Activated CD8-positive, alpha-beta memory T cell treated with anti-CD3 and anti-CD28 coated beads, Interleukin-2, amount 50 U/mL, for 1 hour (primary cell): ENCODE measurements around the gene ADAMTS2.

Source experiments
- DNase-seq: peaks from one replicate; pipeline ENCODE4 v3.0.0-alpha.2; 2020; ENCODE audit errors: extremely low read depth

Gene ADAMTS2

GRCh38 chr5:179232091-179232735 lies 113.0 kb downstream of the ADAMTS2 start:
- DNase-seq = no peak

DNA sequence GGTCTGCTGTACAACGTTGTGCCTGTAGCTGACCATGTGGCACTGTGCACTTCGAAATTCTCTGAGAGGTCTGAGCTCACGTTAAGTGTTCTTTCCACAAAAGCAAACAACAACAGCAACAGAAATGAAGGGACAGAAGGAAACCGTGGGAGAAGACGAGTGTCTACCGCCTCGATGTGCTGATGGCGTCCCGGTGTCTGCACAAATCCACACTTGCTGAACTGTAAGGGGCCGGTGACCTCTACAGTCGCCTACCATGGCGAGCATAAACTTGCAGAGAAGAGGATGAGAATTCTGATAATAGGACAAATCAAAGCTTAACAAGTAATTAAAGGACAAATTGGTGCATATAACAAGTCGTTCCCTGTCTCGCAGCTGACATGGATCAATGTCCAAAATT lies 114.0 kb downstream of the ADAMTS2 start:
- DNase-seq = no peak

DNA sequence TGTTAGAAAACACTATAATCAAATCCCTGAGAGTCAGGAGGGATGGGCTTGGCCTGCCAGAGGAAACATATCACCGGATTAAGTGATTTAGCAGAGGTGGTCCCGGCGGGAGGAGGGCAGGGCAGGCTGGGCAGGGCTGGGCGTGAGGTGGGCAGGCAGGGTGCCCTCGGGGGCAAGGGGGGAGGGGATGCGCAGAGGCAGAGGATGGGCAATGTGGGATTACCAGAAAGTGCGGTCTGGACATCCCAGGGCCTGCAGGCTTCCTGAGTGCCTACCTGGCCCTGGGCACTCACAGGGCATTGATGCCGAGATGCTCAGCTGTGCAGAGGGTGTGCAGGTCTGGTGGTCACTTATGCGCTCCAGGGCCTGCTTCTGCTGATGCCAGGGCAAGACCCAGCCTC lies 115.2 kb downstream of the ADAMTS2 start:
- DNase-seq = no peak

DNA sequence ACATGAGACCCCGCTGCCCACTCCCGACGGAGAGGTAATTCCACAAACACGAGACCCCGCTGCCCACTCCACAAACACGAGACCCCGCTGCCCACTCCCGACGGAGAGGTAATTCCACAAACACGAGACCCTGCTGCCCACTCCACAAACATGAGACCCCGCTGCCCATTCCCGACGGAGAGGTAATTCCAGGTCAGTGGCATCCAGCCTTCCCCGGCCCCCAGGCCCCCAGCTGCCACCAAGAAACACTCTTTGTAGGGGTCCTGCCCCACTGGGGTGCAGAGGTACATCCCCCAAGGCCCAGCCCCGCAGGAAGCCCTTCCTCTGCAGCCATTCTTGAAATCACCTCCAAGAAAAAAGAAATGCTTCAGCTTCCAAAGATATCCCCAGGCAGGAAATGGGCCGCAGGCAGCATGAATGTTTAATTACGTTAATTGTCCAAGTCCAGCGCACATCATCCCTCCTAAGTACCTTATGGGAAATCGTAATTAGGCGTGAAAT lies 115.9 kb downstream of the ADAMTS2 start:
- DNase-seq = no peak

DNA sequence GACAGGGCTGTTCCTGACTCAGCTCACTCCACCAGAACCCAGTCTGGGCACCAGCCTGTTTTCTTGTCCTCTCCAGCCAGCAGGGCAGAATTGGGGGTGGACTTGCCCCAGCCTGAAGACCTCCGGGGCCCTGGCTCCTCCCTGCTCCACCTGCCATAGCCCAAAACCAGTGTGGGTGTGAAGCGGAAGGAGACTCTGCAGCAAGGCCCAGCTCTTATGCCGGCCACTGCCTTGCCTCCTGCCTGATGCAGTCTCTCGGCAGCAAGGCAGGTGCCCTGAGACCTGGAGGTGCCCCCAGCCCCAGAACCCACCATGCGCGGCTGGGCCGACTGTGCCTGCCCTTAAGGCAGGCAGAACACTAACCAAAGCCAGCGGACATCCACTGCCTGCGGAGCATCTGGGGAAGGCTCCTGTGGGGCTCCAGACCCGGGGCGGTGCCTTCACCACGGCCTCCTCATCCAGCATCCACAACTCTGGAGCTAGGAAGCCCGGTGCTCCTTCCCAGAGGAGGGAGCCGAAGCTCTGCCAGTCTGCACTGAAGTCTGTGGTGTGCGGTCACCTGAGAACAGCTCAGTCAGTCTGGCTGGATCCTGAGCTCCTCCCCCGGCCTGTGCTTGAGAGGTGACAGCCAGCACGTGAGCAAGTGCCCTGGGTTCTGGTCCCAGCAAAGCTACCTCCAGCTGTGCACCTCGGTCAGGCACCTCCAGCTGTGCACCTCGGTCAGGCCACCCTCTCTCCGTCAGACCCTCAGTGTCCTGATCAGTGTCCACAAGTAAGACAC lies 116.7 kb downstream of the ADAMTS2 start:
- no peak for DNase-seq

GRCh38 chr5:179227580-179228311 lies 117.5 kb downstream of the ADAMTS2 start:
- no peak for DNase-seq

DNA sequence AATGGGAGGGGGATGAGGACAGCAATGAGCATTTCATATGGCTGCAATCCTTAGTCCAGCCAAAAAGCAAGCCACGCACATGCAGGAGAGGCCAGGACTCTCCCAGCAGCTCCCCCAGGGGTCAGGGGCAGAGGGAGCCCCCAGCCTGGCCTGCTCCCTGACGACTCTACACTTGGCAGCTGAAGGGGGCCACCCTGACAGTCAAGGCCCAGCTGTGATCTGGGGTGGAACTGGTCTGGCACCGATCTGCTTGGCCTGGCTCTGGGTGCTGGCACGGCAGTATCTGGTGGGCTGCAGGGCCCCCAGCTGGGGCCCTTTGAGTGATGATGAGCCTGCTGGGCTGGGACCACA lies 118.1 kb downstream of the ADAMTS2 start:
- DNase-seq = no peak

DNA sequence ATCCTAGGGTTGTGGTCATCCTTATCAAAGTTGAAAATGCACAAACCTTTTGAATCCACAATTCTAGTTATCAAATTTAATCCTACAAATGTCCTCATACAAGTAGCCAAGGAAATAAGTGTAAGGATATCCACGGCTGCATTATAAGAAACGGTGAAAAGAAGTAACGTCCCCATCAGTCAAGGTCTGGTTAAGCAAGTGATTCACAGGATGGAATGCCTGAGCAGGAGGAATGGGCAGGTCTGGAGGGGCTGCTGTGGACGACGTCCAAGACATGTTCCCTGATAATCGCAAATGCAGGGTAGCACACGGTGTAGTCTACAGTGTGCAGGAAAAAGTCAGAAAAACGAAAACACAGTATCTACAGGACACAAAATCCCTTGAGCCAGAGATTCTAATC lies 118.6 kb downstream of the ADAMTS2 start:
- no peak for DNase-seq

- no peak for DNase-seq
Observed at GRCh38 chr5:179225387-179225786, 119.9 kb downstream of the ADAMTS2 start.

- no peak for DNase-seq
Observed at GRCh38 chr5:179224741-179225140, 120.5 kb downstream of the ADAMTS2 start.

DNA sequence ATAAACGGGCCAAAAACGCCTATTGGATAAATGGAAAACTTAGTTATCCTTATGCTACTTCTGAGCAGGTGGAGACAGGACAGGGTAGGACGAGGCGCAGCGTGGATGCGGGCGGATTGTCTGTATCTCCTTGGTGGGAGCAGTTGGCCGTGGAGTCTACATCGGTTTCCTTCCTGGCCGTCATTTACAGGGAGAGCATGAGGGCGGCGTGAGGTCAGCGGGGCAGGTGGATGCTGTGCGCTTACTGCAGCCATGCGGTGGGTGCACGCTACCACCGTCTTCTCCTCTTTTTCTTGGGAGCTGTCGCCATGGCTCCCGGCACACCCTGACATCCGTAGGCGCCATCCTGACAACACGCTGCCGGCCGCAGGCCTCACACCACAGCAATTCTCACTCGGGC lies 121.3 kb downstream of the ADAMTS2 start:
- DNase-seq = no peak

GRCh38 chr5:179223528-179223927 lies 121.7 kb downstream of the ADAMTS2 start:
- DNase-seq = no peak

DNA sequence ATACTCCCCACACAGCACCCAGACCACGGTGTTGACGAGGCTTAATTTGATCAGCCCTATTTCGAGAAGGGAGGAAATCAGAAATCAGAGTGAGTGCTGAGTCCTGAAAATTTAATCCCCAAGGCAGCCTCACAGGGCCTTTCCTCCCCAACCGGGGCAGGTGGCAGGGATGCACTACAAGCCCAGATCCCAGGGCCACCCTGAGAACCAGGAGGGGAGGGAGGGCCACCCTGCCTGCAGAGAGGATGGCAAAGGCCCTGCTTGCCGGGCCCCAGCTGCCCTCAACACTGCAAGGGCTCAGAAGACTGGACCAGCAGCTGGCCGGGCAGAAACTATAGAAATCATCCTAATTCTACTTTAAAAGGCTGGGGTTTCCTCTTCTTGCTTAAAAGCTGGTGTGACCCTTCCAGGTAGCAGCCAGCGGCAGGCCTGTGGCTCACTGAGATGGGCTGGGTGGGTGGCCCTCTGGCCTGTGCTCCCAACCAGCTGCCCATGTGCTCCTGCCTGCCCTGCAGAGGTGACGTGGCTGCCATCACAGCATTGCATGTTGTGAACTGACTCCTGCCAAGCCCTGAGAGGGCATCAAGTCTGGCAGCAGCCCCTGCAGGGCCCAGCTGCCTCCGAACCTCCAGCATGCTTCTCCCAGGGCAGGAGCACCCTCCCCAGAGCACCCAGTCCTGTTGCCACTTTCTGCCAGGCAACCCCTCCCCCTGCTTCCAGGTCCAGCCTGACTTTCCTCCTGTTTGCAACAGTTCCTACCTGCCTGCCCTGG lies 122.8 kb downstream of the ADAMTS2 start:
- no peak for DNase-seq

DNA sequence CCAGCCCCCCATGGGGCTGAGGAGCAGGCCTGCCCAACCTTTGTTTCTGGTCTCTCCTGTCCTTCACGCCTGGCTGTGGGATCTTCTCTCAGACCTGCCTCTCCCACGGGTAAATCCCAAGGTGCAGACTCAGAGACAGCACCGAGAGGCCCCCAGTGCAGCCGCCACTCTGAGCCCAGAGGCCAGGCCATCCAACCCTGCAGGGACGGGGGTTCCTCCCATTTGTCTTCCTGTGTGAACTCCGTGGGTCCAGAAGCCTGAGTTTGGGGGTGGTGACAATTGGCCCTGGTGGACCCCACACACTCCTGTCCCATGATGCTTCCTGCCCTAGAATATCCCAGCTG lies 123.4 kb downstream of the ADAMTS2 start:
- no peak for DNase-seq

DNA sequence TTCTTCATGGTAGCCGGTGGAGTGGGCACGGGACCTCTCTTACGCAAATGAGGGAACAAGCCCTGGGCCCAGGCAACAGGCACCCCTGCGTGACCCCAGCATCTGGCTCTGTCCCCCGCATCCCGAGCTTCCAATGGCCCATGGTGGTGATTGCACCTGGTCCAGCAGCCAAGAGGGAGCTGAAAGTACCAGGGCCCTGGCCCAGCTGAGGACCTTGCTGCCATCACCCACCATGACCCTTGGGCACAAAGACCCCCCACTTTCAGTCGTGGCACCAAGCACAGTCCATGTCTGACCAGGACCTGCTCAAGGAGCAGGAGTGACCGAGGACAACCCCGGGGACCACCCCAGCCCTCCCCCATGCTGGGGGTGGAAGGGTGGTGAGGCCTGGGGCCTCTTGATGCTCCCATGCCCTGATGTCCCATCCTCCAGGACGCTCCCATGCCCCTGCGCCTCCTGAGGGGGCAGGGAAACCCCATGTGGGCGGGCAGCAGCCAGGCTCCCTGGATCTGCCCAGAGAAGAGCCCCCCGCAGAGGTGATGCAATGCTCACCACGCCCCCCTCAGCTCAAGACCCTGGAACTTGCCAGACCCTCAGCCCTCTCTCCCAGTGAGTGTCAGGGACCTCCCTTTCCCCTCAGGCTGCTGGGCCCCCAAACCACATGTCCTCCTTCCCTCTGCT lies 123.9 kb downstream of the ADAMTS2 start:
- no peak for DNase-seq

DNA sequence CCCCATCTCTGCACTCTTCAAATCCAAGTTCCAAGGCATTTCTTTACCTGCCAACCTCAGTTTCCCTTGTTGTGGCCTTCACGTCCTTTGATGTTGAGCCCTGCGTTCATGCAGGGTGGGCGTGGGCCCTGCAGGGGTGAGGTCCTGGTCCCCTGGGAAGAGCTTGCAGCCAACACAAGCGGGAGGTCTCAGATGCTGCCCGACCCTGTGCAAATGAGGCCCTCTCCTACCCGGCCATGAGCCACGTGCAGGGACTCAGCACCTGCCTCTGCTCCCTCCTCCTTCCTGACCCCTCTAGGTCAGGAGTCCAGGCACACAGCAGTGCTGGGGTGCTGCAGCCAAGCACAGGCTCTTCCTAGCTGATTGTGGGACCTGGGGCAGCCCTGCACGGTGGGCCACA lies 124.5 kb downstream of the ADAMTS2 start:
- no peak for DNase-seq

DNA sequence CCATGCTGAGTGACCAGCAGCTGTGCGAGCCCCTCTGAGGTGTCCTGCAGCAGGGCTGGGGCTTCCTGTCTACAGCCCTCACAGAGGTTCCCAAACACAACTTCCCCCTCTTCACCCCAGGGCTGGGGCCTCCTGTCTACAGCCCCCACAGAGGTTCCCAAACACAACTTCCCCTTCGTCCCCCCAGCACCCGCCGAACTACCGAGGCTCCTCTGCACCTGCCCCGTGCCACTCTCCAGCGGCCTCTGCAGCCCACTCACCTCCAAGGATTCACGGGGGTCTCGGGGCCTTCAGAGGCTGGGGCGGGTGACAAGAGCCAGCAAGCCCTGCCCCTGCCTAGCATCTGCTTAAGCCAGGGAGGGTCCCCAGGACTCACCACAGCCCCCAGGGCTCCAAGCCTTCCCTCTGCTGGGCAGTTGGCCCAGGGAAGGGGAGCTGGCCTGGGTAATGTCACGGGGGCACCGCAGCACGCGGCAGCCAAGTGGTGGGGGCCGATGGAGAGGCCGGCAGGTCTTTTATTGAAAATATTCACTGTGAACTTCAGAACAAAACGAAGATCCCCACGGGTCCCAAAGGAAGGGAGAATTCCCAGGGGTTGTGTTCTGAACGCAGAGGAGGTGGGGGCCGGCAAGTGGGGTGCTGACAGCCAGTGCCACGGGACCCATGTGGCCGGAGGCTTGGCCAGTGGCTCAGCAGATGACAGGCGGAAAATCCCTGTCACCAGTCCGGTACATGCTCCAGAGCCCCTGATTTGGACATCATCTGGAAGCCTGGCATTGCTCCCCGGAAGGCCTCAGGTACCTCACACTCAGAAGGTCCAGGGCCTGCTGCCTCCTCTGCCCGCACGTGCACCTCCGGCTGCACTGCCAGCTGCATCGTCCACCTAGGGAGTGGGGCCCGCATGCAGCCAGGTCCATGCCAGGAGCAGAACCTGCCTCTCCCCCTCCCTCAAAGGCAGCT lies 125.3 kb downstream of the ADAMTS2 start:
- no peak for DNase-seq

GRCh38 chr5:179218943-179219330 lies 126.3 kb downstream of the ADAMTS2 start:
- DNase-seq = no peak

GRCh38 chr5:179217956-179218942 lies 127.0 kb downstream of the ADAMTS2 start:
- no peak for DNase-seq
